Esophagus squamous epithelium (tissue), 5 donors: ENCODE data around the gene MNT. TPM values are rescaled to one million over a fixed set of nuclear protein-coding genes. Genes with fewer than 3 reads are reported as not detected.

ENCODE experiments used
- DNase-seq: peaks from one replicate; lab custom pipeline; 2025; lab: John Stamatoyannopoulos, UW
- H3K27ac ChIP-seq, 4 donors: fragments of 200-600 bp; sonication (generic); one replicate each; pipeline ENCODE4 v1.5.1; 2016 to 2019; ENCODE audit warnings: mild to moderate bottlenecking in 1 of 4
- H3K27me3 ChIP-seq, 4 donors: fragments of 200-600 bp; sonication (generic); 1 replicate in 3 of 4; 2 replicates in 1 of 4; pipeline versions ENCODE4 v1.5.1 to v1.6.0; 2017 to 2021; ENCODE audit warnings: antibody characterized with exemption in 1 of 4
- H3K36me3 ChIP-seq, 3 donors: fragments of 200-600 bp; sonication (generic); one replicate each; pipeline ENCODE4 v1.5.1; 2016 to 2019
- H3K4me1 ChIP-seq, 3 donors: fragments of 200-600 bp; sonication (generic); one replicate each; pipeline ENCODE4 v1.5.1; 2017 to 2019
- H3K4me3 ChIP-seq, 4 donors: fragments of 200-600 bp; sonication (generic); 1 replicate in 3 of 4; 2 replicates in 1 of 4; pipeline ENCODE4 v1.5.1; 2016 to 2019; ENCODE audit warnings: mild to moderate bottlenecking in 2 of 4, moderate library complexity in 1 of 4
- H3K9me3 ChIP-seq, 3 donors: fragments of 200-600 bp; sonication (generic); one replicate each; pipeline ENCODE4 v1.5.1; 2016 to 2019
- CTCF ChIP-seq, 6 experiments: fragments of 450-650 bp in 4 of 6; fragments of 200-600 bp in 2 of 6; sonication (generic) in 2 of 6; IDR thresholded peaks; one replicate each; pipeline ENCODE4 v1.5.1; 2016 to 2019; ENCODE audit warnings: antibody characterized with exemption in 6 of 6, mild to moderate bottlenecking in 4 of 6, moderate library complexity in 4 of 6
- POLR2A ChIP-seq, 4 donors: fragments of 450-650 bp; IDR thresholded peaks; one replicate each; pipeline ENCODE4 v1.6.1; 2017; ENCODE audit warnings: antibody characterized with exemption in 4 of 4, mild to moderate bottlenecking in 4 of 4, moderate library complexity in 3 of 4
- WGBS, 2 donors: methylation state at CpG; one replicate each; pipeline ENCODE4 v1.1.5; 2018; 5-methylcytosine and 5-hydroxymethylcytosine counted together
- intact Hi-C: fragments of 100-400 bp; cut with DNase I; formaldehyde crosslinking; loops from one replicate; pipeline ENCODE4 v1.15.0; 2022
- total RNA-seq, 4 donors: library from RNA; depleted of rRNA; stranded (reverse); fragments of >200 nt; gene quantifications; one replicate each; pipeline ENCODE4 v1.1.0, GENCODE V29; 2016
- donor health status: DM: yes; HTN: yes; CAD: no.

The MNT gene
- total RNA-seq, 4 donors from 2014 or later: 7.2 to 23.0 (median 17.4) TPM

GRCh38 chr17:2386400-2387085 is 14.3 kb downstream of the MNT start:
- Histone ChIP-seq H3K4me3 (no peak overlapping the region), H3K27ac (peak overlapping the region in 3 of 4 donors; percentile 76 to 82 (median 78)), H3K36me3 (peaks cover 17 to 74% (median 24%) of the 10 kb centered on the region in 3 donors), H3K27me3 (no peaks in the 10 kb centered on the region), H3K4me1 (peaks cover 27 to 81% (median 29%) of the 10 kb centered on the region in 3 donors), H3K9me3 (no peaks in the 10 kb centered on the region)
- no peak for DNase-seq
- 61 to 79% methylated on average over 7 of the region's 22 CpGs for WGBS, 2 donors
- intact Hi-C loops: no loop called here
- TF ChIP-seq POLR2A (IDR thresholded peaks at IDR 0.05): no peak
- TF ChIP-seq CTCF (IDR thresholded peaks at IDR 0.05): no peak

GRCh38 chr17:2385240-2386210 is 15.3 kb downstream of the MNT start:
- DNase-seq: no peak
- peaks cover 18 to 72% (median 19%) of the 10 kb centered on the region in 3 donors for H3K4me1 ChIP-seq
- no peaks in the 10 kb centered on the region for H3K9me3 ChIP-seq
- TF ChIP-seq POLR2A (IDR thresholded peaks at IDR 0.05) (no peak), CTCF (IDR thresholded peaks at IDR 0.05) (no peak)
- WGBS, 2 donors: 71 to 88% methylated on average over 3 to 8 of the region's 18 CpGs
- intact Hi-C loops: no loop called here
- peaks cover 17 to 84% (median 24%) of the 10 kb centered on the region in 3 donors for H3K36me3 ChIP-seq
- H3K27me3 ChIP-seq: no peaks in the 10 kb centered on the region
- peak overlapping the region in 3 of 4 donors; percentile 76 to 82 (median 78) for H3K27ac ChIP-seq
- no peak overlapping the region for H3K4me3 ChIP-seq

- Histone ChIP-seq H3K27ac (peak overlapping the region in 2 of 4 donors; percentile 78 to 82), H3K27me3 (no peaks in the 10 kb centered on the region), H3K4me3 (no peak overlapping the region), H3K4me1 (peaks cover 11 to 66% (median 12%) of the 10 kb centered on the region in 3 donors), H3K9me3 (no peaks in the 10 kb centered on the region), H3K36me3 (peaks cover 17 to 85% (median 24%) of the 10 kb centered on the region in 3 donors)
- intact Hi-C loops: no loop called here
- 64 to 69% methylated on average over 11 to 14 of the region's 22 CpGs for WGBS, 2 donors
- no peak for DNase-seq
- TF ChIP-seq POLR2A (IDR thresholded peaks at IDR 0.05) (no peak), CTCF (IDR thresholded peaks at IDR 0.05) (no peak)
These were observed 16.3 kb downstream of the MNT start for GRCh38 chr17:2384439-2385127.

GRCh38 chr17:2383628-2384167 is 17.2 kb downstream of the MNT start:
- Histone ChIP-seq H3K4me1 (peaks cover 11 to 57% (median 12%) of the 10 kb centered on the region in 3 donors), H3K27ac (peak overlapping the region in 3 of 4 donors; percentile 46 to 69 (median 61)), H3K27me3 (no peaks in the 10 kb centered on the region), H3K36me3 (peaks cover 17 to 85% (median 24%) of the 10 kb centered on the region in 3 donors), H3K9me3 (no peaks in the 10 kb centered on the region), H3K4me3 (no peak overlapping the region)
- DNase-seq: no peak
- WGBS, 2 donors: 85 to 91% methylated on average over 9 to 10 of the region's 11 CpGs
- intact Hi-C loops: loop anchor here (2.0 kb wide), 1 partner anchor 35 kb away; no protein-coding TSS in a partner anchor
- no peak for TF ChIP-seq POLR2A (IDR thresholded peaks at IDR 0.05)
- TF ChIP-seq CTCF (IDR thresholded peaks at IDR 0.05): no peak
